Prostate gland (tissue), 2 donors: ENCODE measurements around the gene PLA2G5. TPM values are rescaled to one million over a fixed set of nuclear protein-coding genes. Genes with fewer than 3 reads are reported as not detected.

ENCODE experiments used
- DNase-seq: peaks from one replicate; pipeline ENCODE4 v3.0.0-alpha.2; 2019; ENCODE audit warnings: low spot score
- H3K27ac ChIP-seq, 2 donors: fragments of 200-600 bp; sonication (generic); 2 replicates each; pipeline ENCODE4 v1.5.1; 2017 to 2019
- H3K27me3 ChIP-seq: fragments of 200-600 bp; sonication (generic); replicated peaks from 2 replicates; pipeline ENCODE4 v1.5.1; 2019; ENCODE audit not compliant: insufficient read depth
- H3K36me3 ChIP-seq, 2 donors: fragments of 200-600 bp; sonication (generic); 1 replicate in 1 of 2; 2 replicates in 1 of 2; pipeline versions ENCODE4 v1.5.1 to v1.8.1; 2017 to 2019
- H3K4me1 ChIP-seq: fragments of 200-600 bp; sonication (generic); replicated peaks from 2 replicates; pipeline ENCODE4 v1.5.1; 2019
- H3K4me3 ChIP-seq, 2 donors: fragments of 200-600 bp; sonication (generic); 2 replicates each; pipeline ENCODE4 v1.5.1; 2017 to 2019
- H3K9me3 ChIP-seq: fragments of 200-600 bp; sonication (generic); 2 replicates; pipeline ENCODE4 v1.5.1; 2017
- CTCF ChIP-seq, 4 experiments: fragments of 200-600 bp in 2 of 4; fragments of 450-650 bp in 2 of 4; sonication (generic) in 2 of 4; IDR thresholded peaks; 1 replicate in 3 of 4; 2 replicates in 1 of 4; pipeline ENCODE4 v1.5.1; 2016 to 2019; ENCODE audit warnings: antibody characterized with exemption in 4 of 4, mild to moderate bottlenecking in 2 of 4, moderate library complexity in 2 of 4
- POLR2A ChIP-seq: fragments of 450-650 bp; IDR thresholded peaks from one replicate; pipeline ENCODE4 v1.6.1; 2016; ENCODE audit warnings: antibody characterized with exemption, mild to moderate bottlenecking
- POLR2AphosphoS5 ChIP-seq: sonication (generic); formaldehyde crosslinking; IDR thresholded peaks from one replicate; pipeline ENCODE4 v1.6.1; 2017; ENCODE audit warnings: antibody characterized with exemption
- WGBS: methylation state at CpG from one replicate; pipeline ENCODE4 v1.1.5; 2018; 5-methylcytosine and 5-hydroxymethylcytosine counted together
- intact Hi-C: fragments of 100-400 bp; cut with DNase I; formaldehyde crosslinking; loops from one replicate; pipeline ENCODE4 v1.14.2; 2022
- total RNA-seq, 2 donors: library from RNA; depleted of rRNA; stranded (reverse); fragments of >200 nt; gene quantifications; one replicate each; pipeline ENCODE4 v1.1.0, GENCODE V29; 2016

The PLA2G5 gene
- total RNA-seq, 2 donors from 2014 or later, result 8.7 to 23.2 TPM

GRCh38 chr1:20090119-20090518 is 20.1 kb downstream of the PLA2G5 start:
- 75% methylated on average over 3 of the region's 3 CpGs for WGBS
- H3K9me3 ChIP-seq, result no peaks in the 10 kb centered on the region
- DNase-seq, result no peak
- no peaks in the 10 kb centered on the region for H3K36me3 ChIP-seq
- H3K27ac ChIP-seq, result no peak overlapping the region
- H3K27me3 ChIP-seq, result no peaks in the 10 kb centered on the region
- no peaks in the 10 kb centered on the region for H3K4me1 ChIP-seq
- intact Hi-C loops, result loop anchor here (10.0 kb wide), 1 partner anchor 175 kb away; no protein-coding TSS in a partner anchor
- no peak for TF ChIP-seq POLR2A
- no peak for TF ChIP-seq CTCF (IDR thresholded peaks at IDR 0.05)
- no peak for TF ChIP-seq POLR2AphosphoS5
- no peak overlapping the region for H3K4me3 ChIP-seq

- TF ChIP-seq POLR2A, result no peak
- WGBS, result 83% methylated on average over 6 of the region's 6 CpGs
- H3K4me1 ChIP-seq, result no peaks in the 10 kb centered on the region
- H3K27ac ChIP-seq, result no peak overlapping the region
- intact Hi-C loops, result loop anchor here (10.0 kb wide), 1 partner anchor 176 kb away; no protein-coding TSS in a partner anchor
- H3K27me3 ChIP-seq, result no peaks in the 10 kb centered on the region
- no peak overlapping the region for H3K4me3 ChIP-seq
- H3K36me3 ChIP-seq, result no peaks in the 10 kb centered on the region
- no peak for DNase-seq
- H3K9me3 ChIP-seq, result no peaks in the 10 kb centered on the region
Measured at GRCh38 chr1:20090641-20091040, 20.6 kb downstream of the PLA2G5 start.

- no peak overlapping the region for H3K4me3 ChIP-seq
- TF ChIP-seq POLR2AphosphoS5 (no peak), POLR2A (no peak), CTCF (IDR thresholded peaks at IDR 0.05) (no peak)
- no peaks in the 10 kb centered on the region for H3K36me3 ChIP-seq
- intact Hi-C loops, result loop anchor here (10.0 kb wide), 1 partner anchor 179 kb away; no protein-coding TSS in a partner anchor
- 71% methylated on average over 5 of the region's 5 CpGs for WGBS
- no peaks in the 10 kb centered on the region for H3K4me1 ChIP-seq
- no peaks in the 10 kb centered on the region for H3K9me3 ChIP-seq
- H3K27ac ChIP-seq, result peak overlapping the region in 1 of 2 donors; percentile 40
- no peaks in the 10 kb centered on the region for H3K27me3 ChIP-seq
- no peak for DNase-seq
Measured at GRCh38 chr1:20093303-20093702, 23.3 kb downstream of the PLA2G5 start.

- DNase-seq, result no peak
- peak overlapping the region in 1 of 2 donors; percentile 40 for H3K27ac ChIP-seq
Measured at GRCh38 chr1:20093940-20094391, 24.0 kb downstream of the PLA2G5 start.

More at GRCh38 chr1:20093940-20094391, 24.0 kb downstream of the PLA2G5 start:
- WGBS, result 67% methylated on average over 5 of the region's 5 CpGs
- Histone ChIP-seq H3K4me3 (no peak overlapping the region), H3K4me1 (no peaks in the 10 kb centered on the region), H3K9me3 (no peaks in the 10 kb centered on the region), H3K27me3 (no peaks in the 10 kb centered on the region), H3K36me3 (no peaks in the 10 kb centered on the region)
- intact Hi-C loops, result loop anchor here (10.0 kb wide), 1 partner anchor 179 kb away; no protein-coding TSS in a partner anchor
- TF ChIP-seq CTCF (IDR thresholded peaks at IDR 0.05), result no peak
- TF ChIP-seq POLR2A, result no peak
- TF ChIP-seq POLR2AphosphoS5, result no peak
